OCI-LY1 (cell line): Measurements from ENCODE around the gene FAM24B.

ENCODE experiments used
- H2AFZ ChIP-seq: fragments of 200-600 bp; sonication (generic), shearing (Covaris generic); 2 replicates; pipeline ENCODE4 v1.6.0; 2014; ENCODE audit warnings: antibody characterized with exemption, mild to moderate bottlenecking, low read length
- H3F3A ChIP-seq: fragments of 200-600 bp; sonication (generic), shearing (Covaris generic); 2 replicates; pipeline ENCODE4 v1.6.0; 2014; ENCODE audit warnings: mild to moderate bottlenecking, antibody characterized with exemption, low read length, moderate library complexity; ENCODE audit not compliant: insufficient read depth
- H3K27ac ChIP-seq: fragments of 200-600 bp; sonication (generic); 2 replicates; pipeline ENCODE4 v1.5.1; 2014; ENCODE audit warnings: low read length, mixed run types, mild to moderate bottlenecking, low read depth; ENCODE audit not compliant: poor library complexity, severe bottlenecking
- H3K27me3 ChIP-seq: fragments of 200-600 bp; sonication (generic); 2 replicates; pipeline ENCODE4 v1.6.0; 2014; ENCODE audit warnings: antibody characterized with exemption, mild to moderate bottlenecking, low read length, moderate library complexity; ENCODE audit not compliant: insufficient read depth
- H3K36me3 ChIP-seq: fragments of 200-600 bp; sonication (generic); 2 replicates; pipeline ENCODE4 v1.6.1; 2014; ENCODE audit warnings: mild to moderate bottlenecking, antibody characterized with exemption, low read length, moderate library complexity, mixed read lengths; ENCODE audit not compliant: insufficient read depth
- H3K4me1 ChIP-seq: fragments of 200-600 bp; sonication (generic); 2 replicates; pipeline ENCODE4 v1.5.1; 2014; ENCODE audit warnings: mild to moderate bottlenecking, low read length, moderate library complexity; ENCODE audit not compliant: insufficient read depth, severe bottlenecking
- H3K4me2 ChIP-seq: fragments of 200-600 bp; sonication (generic), shearing (Covaris generic); 2 replicates; pipeline ENCODE4 v1.6.1; 2014; ENCODE audit warnings: low read length
- H3K4me3 ChIP-seq: fragments of 200-600 bp; sonication (generic); 2 replicates; pipeline ENCODE4 v1.5.1; 2014; ENCODE audit warnings: low read length, low read depth, mild to moderate bottlenecking, mixed read lengths; ENCODE audit not compliant: poor library complexity, severe bottlenecking
- H3K79me2 ChIP-seq: fragments of 200-600 bp; shearing (Covaris generic); 2 replicates; pipeline ENCODE4 v1.6.1; 2016; ENCODE audit warnings: mixed run types, low read length, mixed read lengths; ENCODE audit not compliant: insufficient read depth
- H3K9ac ChIP-seq: fragments of 200-600 bp; sonication (generic), shearing (Covaris generic); 2 replicates; pipeline ENCODE4 v1.6.1; 2014; ENCODE audit warnings: mild to moderate bottlenecking, low read length, mixed read lengths
- H3K9me2 ChIP-seq: fragments of 200-600 bp; sonication (generic), shearing (Covaris generic); 2 replicates; pipeline ENCODE4 v1.6.1; 2014; ENCODE audit warnings: low read depth, mild to moderate bottlenecking, low read length, mixed read lengths
- H3K9me3 ChIP-seq: fragments of 200-600 bp; shearing (Covaris generic); 2 replicates; pipeline ENCODE4 v1.6.1; 2014; ENCODE audit warnings: low read length, mixed read lengths
- H4K20me1 ChIP-seq: fragments of 200-600 bp; sonication (generic), shearing (Covaris generic); 2 replicates; pipeline ENCODE4 v1.6.0; 2016; ENCODE audit warnings: mild to moderate bottlenecking, low read length; ENCODE audit not compliant: insufficient read depth
- CTCF ChIP-seq: fragments of 200-600 bp; sonication (generic), shearing (Covaris generic); IDR thresholded peaks from 2 replicates; pipeline ENCODE4 v1.5.1; 2017; ENCODE audit warnings: mild to moderate bottlenecking, antibody characterized with exemption, low read length, moderate library complexity, mixed read lengths
- EZH2 ChIP-seq: fragments of 200-600 bp; sonication (generic), shearing (Covaris generic); IDR thresholded peaks from 2 replicates; pipeline ENCODE4 v1.8.0; 2017; ENCODE audit warnings: borderline replicate concordance, mixed run types, mild to moderate bottlenecking, antibody characterized with exemption, low read length, moderate library complexity, mixed read lengths

Gene FAM24B

GRCh38 chr10:122849090-122849489, 30.3 kb downstream of the FAM24B start:
- Histone ChIP-seq H3K9me2 (no peaks in the 10 kb centered on the region), H3K9ac (no peak overlapping the region), H3K79me2 (no peaks in the 10 kb centered on the region), H3K27ac (no peak overlapping the region), H3K4me1 (no peaks in the 10 kb centered on the region), H3K4me2 (no peak overlapping the region), H3K36me3 (peaks cover 18% of the 10 kb centered on the region; the same call in 1 of the 2 replicates), H3F3A (no peaks in the 10 kb centered on the region), H4K20me1 (no peaks in the 10 kb centered on the region), H3K9me3 (no peaks in the 10 kb centered on the region), H3K4me3 (no peak overlapping the region), H2AFZ (no peak overlapping the region), H3K27me3 (no peaks in the 10 kb centered on the region)
- TF ChIP-seq EZH2 (no peak), CTCF (no peak)

DNA sequence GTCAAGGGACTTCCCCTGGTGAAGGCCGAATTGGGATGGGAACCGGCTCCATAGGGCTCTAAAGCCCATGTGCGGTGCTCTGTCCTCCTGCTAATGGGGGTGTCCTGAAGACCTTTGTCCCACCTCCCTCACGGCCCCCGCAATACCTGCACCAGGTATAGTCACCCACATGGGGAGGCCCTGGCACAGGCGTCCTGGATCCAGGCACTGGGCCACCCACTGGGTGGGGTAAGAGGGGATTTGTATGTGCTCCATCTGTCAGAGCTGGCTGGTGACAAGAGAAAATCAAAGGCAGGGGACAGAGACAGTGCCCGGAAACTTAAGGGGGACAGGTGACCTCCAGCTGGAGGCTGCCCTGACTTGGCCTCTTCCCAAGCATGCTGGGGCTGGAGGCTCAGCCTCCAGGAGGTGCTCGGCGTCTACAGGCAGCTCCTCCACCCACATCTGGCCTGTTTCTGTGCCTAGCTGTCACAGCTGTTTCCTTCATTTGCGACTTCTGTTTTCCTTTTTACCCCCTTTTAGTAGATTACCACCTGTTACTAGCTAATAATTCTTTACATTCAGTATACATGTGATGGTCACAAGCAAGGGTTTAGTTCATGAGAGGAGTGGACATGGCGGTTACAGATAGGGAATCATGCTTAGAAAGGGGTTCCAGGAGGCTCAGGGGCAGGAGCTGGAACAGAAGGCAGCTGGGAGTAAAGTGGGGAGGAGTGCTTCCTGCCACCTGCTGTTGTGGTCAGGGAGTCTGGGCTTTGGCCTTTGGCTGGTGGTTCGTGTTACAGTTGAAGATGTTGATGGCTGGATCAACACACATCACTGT, 31.4 kb downstream of the FAM24B start:
- no peaks in the 10 kb centered on the region for H3F3A ChIP-seq
- H4K20me1 ChIP-seq, result no peaks in the 10 kb centered on the region
- H3K9me2 ChIP-seq, result no peaks in the 10 kb centered on the region
- H3K36me3 ChIP-seq, result peaks cover 11% of the 10 kb centered on the region
- H3K79me2 ChIP-seq, result no peaks in the 10 kb centered on the region
- H3K4me2 ChIP-seq, result no peak overlapping the region
- no peak overlapping the region for H3K9ac ChIP-seq
- H3K4me3 ChIP-seq, result no peak overlapping the region
- H3K27me3 ChIP-seq, result no peaks in the 10 kb centered on the region
- H3K9me3 ChIP-seq, result 0 out of 2 replicates have a peak, but pooled peaks cover under 1% of the 10 kb centered on the region
- no peaks in the 10 kb centered on the region for H3K4me1 ChIP-seq
- no peak for TF ChIP-seq EZH2
- TF ChIP-seq CTCF, result no peak
- H2AFZ ChIP-seq, result no peak overlapping the region
- H3K27ac ChIP-seq, result no peak overlapping the region

DNA sequence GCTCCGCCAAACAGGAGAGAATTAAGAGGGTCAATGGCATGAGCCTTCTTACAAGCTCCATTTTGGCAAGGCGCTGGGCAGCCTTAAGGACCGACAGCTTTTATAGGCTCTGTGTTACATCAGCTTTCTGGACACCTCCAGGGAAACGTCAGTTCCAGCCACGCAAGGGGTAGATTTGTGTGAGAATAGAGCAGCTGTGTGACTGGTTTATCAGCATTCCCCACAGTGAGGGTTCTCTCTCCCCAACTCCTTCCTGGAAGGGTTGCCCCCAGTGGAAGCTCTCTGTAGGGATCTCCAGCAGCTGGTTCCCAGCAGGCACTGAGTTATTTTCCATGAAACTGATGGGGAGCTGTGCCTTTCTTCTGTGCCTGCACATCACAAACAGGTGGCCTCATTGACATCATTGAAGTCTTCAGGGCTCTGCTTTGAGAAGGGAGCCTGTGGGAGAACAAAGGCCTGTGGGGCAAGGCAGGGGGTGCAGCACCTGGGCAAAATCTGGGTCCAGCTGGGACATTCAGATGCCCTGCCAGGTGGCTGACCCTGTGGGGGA, 33.5 kb downstream of the FAM24B start, which contains the start of gene CUZD1:
CUZD1 (minus strand) TSS at position 75 of the 550 bp plus-strand sequence; CDS start at position 61, 14 bp downstream.
- H3K36me3 ChIP-seq, result peaks cover 11% of the 10 kb centered on the region
- no peaks in the 10 kb centered on the region for H3F3A ChIP-seq
- no peak for TF ChIP-seq EZH2
- TF ChIP-seq CTCF, result no peak
- no peak within 1 kb of the TSS for H3K4me3 ChIP-seq
- H3K27me3 ChIP-seq, result no peaks in the 10 kb centered on the region
- no peaks in the 10 kb centered on the region for H3K79me2 ChIP-seq
- no peaks in the 10 kb centered on the region for H3K4me1 ChIP-seq
- H3K27ac ChIP-seq, result no peak within 1 kb of the TSS
- 0 out of 2 replicates have a peak, but pooled peaks cover 5% of the 10 kb centered on the region for H3K9me3 ChIP-seq
- no peak within 1 kb of the TSS for H3K9ac ChIP-seq
- H4K20me1 ChIP-seq, result no peaks in the 10 kb centered on the region
- H3K4me2 ChIP-seq, result no peak within 1 kb of the TSS
- no peak within 1 kb of the TSS for H2AFZ ChIP-seq
- H3K9me2 ChIP-seq, result no peaks in the 10 kb centered on the region
